Keratinocyte (primary cell): ENCODE results near the gene CAMKK2. TPM values are rescaled to one million over a fixed set of nuclear protein-coding genes. Genes with fewer than 3 reads are reported as not detected.
"Not testable (repeated sequence)": the region's sequence is repeated elsewhere in the genome, so short reads cannot be mapped to it uniquely, and the experiment has no call there.

Source experiments
- DNase-seq: peaks from one replicate; pipeline ENCODE4 v3.0.0-alpha.2; 2011; ENCODE audit warnings: low read depth, missing footprints, low spot score
- FAIRE-seq: peaks from 2 replicates; lab custom pipeline; 2011; peaks lifted over from hg19 to GRCh38; lab: Jason Lieb, UNC
- H2AFZ ChIP-seq: 2 replicates; pipeline ENCODE4 v1.6.0; 2012; ENCODE audit warnings: low read length, control low read depth, inconsistent platforms; ENCODE audit not compliant: control insufficient read depth
- H3K27ac ChIP-seq: 2 replicates; pipeline ENCODE4 v1.5.1; 2011; ENCODE audit warnings: low read length; ENCODE audit not compliant: control insufficient read depth, insufficient read depth
- H3K27me3 ChIP-seq: 3 replicates; pipeline ENCODE4 v1.6.0; 2011; ENCODE audit warnings: low read length; ENCODE audit not compliant: control insufficient read depth, insufficient read depth; ENCODE audit errors: extremely low read depth
- H3K36me3 ChIP-seq, 2 experiments: 2 replicates in 1 of 2; 3 replicates in 1 of 2; pipeline ENCODE4 v1.5.1; 2011; ENCODE audit warnings: low read length in 2 of 2, mild to moderate bottlenecking in 1 of 2; ENCODE audit not compliant: control insufficient read depth in 2 of 2, insufficient read depth in 2 of 2; ENCODE audit errors: extremely low read depth in 1 of 2
- H3K4me1 ChIP-seq: 3 replicates; pipeline ENCODE4 v1.5.1; 2011; ENCODE audit warnings: low read length; ENCODE audit not compliant: control insufficient read depth, insufficient read depth; ENCODE audit errors: extremely low read depth
- H3K4me2 ChIP-seq: 3 replicates; pipeline ENCODE4 v1.6.0; 2011; ENCODE audit warnings: low read depth, low read length; ENCODE audit not compliant: control insufficient read depth, insufficient read depth; ENCODE audit errors: extremely low read depth
- H3K4me3 ChIP-seq, 3 experiments: fragments of 200-600 bp in 1 of 3; sonication (generic) in 1 of 3; 2 replicates in 2 of 3; 3 replicates in 1 of 3; pipeline ENCODE4 v1.5.1; 2011 to 2016; ENCODE audit warnings: low read length in 3 of 3, mild to moderate bottlenecking in 3 of 3, control low read depth in 2 of 3, inconsistent platforms in 1 of 3, low read depth in 1 of 3, mixed read lengths in 1 of 3, mixed run types in 1 of 3, moderate library complexity in 1 of 3; ENCODE audit not compliant: control insufficient read depth in 2 of 3, insufficient read depth in 2 of 3; ENCODE audit errors: extremely low read depth in 1 of 3
- H3K79me2 ChIP-seq: 2 replicates; pipeline ENCODE4 v1.6.0; 2012; ENCODE audit warnings: low read length; ENCODE audit not compliant: control insufficient read depth, insufficient read depth
- H3K9ac ChIP-seq: 3 replicates; pipeline ENCODE4 v1.6.0; 2011; ENCODE audit warnings: low read length; ENCODE audit not compliant: control insufficient read depth, insufficient read depth; ENCODE audit errors: extremely low read depth
- H3K9me1 ChIP-seq: 3 replicates; pipeline ENCODE4 v1.6.0; 2011; ENCODE audit warnings: low read length; ENCODE audit not compliant: control insufficient read depth, insufficient read depth; ENCODE audit errors: extremely low read depth
- H3K9me3 ChIP-seq: 2 replicates; pipeline ENCODE4 v1.5.1; 2012; ENCODE audit warnings: low read depth, low read length; ENCODE audit not compliant: control insufficient read depth
- H4K20me1 ChIP-seq: 3 replicates; pipeline ENCODE4 v1.6.0; 2011; ENCODE audit warnings: low read length; ENCODE audit not compliant: control insufficient read depth, insufficient read depth; ENCODE audit errors: extremely low read depth
- EZH2 ChIP-seq: IDR thresholded peaks from one replicate; pipeline ENCODE4 v1.6.1; 2012; ENCODE audit warnings: inconsistent platforms, mild to moderate bottlenecking, low read length, moderate library complexity
- dilution Hi-C: fragments of 300-500 bp; cut with MboI; formaldehyde crosslinking; loops from one replicate; pipeline ENCODE4 v1.7.0; 2020; ENCODE audit warnings: low sequenced_read_pairs; ENCODE audit not compliant: extremely low pct_ligation_motif_present
- polyA plus RNA-seq, 5 experiments: library from polyadenylated mRNA; depleted of rRNA in 3 of 5; stranded (reverse) in 3 of 5; stranded (forward) in 1 of 5; unstranded in 1 of 5; fragments of >200 nt; gene quantifications; 1 replicate in 1 of 5; 2 replicates in 3 of 5; 3 replicates in 1 of 5; pipeline versions ENCODE4 v1.2.1 to v1.2.3, GENCODE V29; 2011 to 2012; ENCODE audit warnings: missing spikeins in 2 of 5, low read depth in 1 of 5, low replicate concordance in 1 of 5
- TF ChIP-seq, protein P1 (sequence below), 3 experiments: IDR thresholded peaks in 1 of 3; conservative IDR thresholded peaks in 1 of 3; optimal IDR thresholded peaks in 1 of 3; 2 replicates in 2 of 3; 3 replicates in 1 of 3; pipeline versions ENCODE3 to v1.5.1; 2011; ENCODE audit warnings: low read length in 3 of 3, mild to moderate bottlenecking in 3 of 3, moderate library complexity in 2 of 3, control low read depth in 1 of 3, inconsistent platforms in 1 of 3; ENCODE audit not compliant: insufficient read depth in 2 of 3; ENCODE audit errors: extremely low read depth in 1 of 3

CAMKK2 gene
- polyA plus RNA-seq, 1 donor (not counting 4 experiments of a cell fraction or from before 2014, with no cell fraction given): 18.6 TPM

DNA sequence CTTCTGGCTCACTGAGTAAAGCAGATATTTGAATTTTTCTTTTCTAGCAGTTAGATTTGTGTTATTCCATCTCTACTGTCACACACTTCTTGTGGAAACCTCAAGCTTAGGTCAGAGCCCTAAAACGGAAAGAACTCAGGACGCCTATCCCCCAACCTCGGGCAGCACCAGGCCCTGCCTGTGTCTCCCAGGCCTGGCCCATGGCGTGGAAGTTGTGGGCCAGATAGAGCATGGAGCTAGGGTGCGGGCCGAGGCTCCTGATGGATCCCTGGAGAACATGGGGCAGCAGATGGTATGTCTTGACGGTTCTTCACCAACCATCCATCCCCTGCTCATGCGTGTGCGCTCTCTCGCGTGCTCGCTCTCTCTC, 66.0 kb downstream of the CAMKK2 start:
- no peaks in the 10 kb centered on the region for H3K79me2 ChIP-seq
- TF ChIP-seq, protein P1, sequence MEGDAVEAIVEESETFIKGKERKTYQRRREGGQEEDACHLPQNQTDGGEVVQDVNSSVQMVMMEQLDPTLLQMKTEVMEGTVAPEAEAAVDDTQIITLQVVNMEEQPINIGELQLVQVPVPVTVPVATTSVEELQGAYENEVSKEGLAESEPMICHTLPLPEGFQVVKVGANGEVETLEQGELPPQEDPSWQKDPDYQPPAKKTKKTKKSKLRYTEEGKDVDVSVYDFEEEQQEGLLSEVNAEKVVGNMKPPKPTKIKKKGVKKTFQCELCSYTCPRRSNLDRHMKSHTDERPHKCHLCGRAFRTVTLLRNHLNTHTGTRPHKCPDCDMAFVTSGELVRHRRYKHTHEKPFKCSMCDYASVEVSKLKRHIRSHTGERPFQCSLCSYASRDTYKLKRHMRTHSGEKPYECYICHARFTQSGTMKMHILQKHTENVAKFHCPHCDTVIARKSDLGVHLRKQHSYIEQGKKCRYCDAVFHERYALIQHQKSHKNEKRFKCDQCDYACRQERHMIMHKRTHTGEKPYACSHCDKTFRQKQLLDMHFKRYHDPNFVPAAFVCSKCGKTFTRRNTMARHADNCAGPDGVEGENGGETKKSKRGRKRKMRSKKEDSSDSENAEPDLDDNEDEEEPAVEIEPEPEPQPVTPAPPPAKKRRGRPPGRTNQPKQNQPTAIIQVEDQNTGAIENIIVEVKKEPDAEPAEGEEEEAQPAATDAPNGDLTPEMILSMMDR (optimal IDR thresholded peaks at IDR 0.05 in 1 of 3, IDR thresholded peaks at IDR 0.05 in 1 of 3, conservative IDR thresholded peaks at IDR 0.05 in 1 of 3; ENCODE audit: extremely low read depth in 1 of 3, insufficient read depth in 2 of 3, low read length in 3 of 3): no peak
- no peak for TF ChIP-seq EZH2
- H3K9ac ChIP-seq: no peak overlapping the region
- H3K4me2 ChIP-seq: peak overlapping the region; percentile 25
- peak overlapping the region; percentile 31 for H3K27ac ChIP-seq
- H3K36me3 ChIP-seq: peaks cover 0 to 4% of the 10 kb centered on the region in 2 experiments
- H3K9me3 ChIP-seq: no peaks in the 10 kb centered on the region
- H3K4me1 ChIP-seq: peaks cover 22% of the 10 kb centered on the region
- no peaks in the 10 kb centered on the region for H3K27me3 ChIP-seq
- dilution Hi-C loops: no loop called here
- H4K20me1 ChIP-seq: no peaks in the 10 kb centered on the region
- DNase-seq (no peak), FAIRE-seq (no peak)
- H2AFZ ChIP-seq: no peak overlapping the region
- H3K4me3 ChIP-seq: no peak overlapping the region
- H3K9me1 ChIP-seq: no peaks in the 10 kb centered on the region

DNA sequence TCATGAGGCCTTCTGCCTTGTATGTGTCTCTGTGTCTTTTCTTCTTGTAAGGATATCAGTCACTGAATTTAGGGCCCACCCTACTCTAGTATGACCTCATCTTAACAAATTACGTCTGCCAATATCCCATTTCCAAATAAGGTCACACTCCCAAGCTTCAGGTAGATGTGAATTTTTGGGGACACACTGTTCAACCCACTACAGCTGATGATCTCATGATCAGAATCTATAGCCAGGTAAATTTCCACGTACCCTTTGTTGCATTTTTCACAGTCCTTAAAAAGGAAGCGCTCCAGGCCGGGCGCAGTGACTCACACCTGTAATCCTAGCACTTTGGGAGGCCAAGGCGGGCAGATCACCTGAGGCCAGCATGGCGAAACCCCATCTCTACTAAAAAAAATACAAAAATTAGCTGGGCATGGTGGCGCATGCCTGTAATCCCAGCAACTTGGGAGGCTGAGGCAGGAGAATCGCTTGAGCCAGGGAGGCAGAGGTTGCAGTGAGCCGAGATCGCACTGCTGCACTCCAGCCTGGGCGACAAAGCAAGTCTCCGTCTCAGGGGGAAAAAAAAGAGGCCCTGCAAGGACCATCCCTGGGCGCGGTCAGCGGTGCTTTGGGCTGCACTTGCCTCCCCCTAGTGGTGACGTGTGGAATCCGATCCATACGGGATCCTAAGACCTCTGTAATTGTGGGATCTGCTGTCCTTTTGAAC, 66.5 kb downstream of the CAMKK2 start:
- H3K4me2 ChIP-seq: peak overlapping the region; percentile 25

More for the DNA sequence above, 66.5 kb downstream of the CAMKK2 start:
- H3K9me3 ChIP-seq, H3K9me1 ChIP-seq, H2AFZ ChIP-seq, DNase-seq, H3K4me3 ChIP-seq, H3K27me3 ChIP-seq, H3K36me3 ChIP-seq, H4K20me1 ChIP-seq, H3K9ac ChIP-seq, H3K79me2 ChIP-seq, dilution Hi-C loops: not testable (repeated sequence)
- Histone ChIP-seq H3K4me1 (peaks cover 22% of the 10 kb centered on the region), H3K27ac (peak overlapping the region; percentile 39)
- peak; percentile 75 for FAIRE-seq
- TF ChIP-seq, protein P1 (optimal IDR thresholded peaks at IDR 0.05 in 1 of 3, IDR thresholded peaks at IDR 0.05 in 1 of 3, conservative IDR thresholded peaks at IDR 0.05 in 1 of 3; ENCODE audit: extremely low read depth in 1 of 3, insufficient read depth in 2 of 3, low read length in 3 of 3): peak; percentile 60 to 85 (median 83)
